Measurements from ENCODE around the gene PDE5A.
A peak's percentile ranks its signal among the peaks of the same experiment; 100 is the strongest.
"Not testable (repeated sequence)": the region's sequence is repeated elsewhere in the genome, so short reads cannot be mapped to it uniquely, and the experiment has no call there.

Gene PDE5A

DNA sequence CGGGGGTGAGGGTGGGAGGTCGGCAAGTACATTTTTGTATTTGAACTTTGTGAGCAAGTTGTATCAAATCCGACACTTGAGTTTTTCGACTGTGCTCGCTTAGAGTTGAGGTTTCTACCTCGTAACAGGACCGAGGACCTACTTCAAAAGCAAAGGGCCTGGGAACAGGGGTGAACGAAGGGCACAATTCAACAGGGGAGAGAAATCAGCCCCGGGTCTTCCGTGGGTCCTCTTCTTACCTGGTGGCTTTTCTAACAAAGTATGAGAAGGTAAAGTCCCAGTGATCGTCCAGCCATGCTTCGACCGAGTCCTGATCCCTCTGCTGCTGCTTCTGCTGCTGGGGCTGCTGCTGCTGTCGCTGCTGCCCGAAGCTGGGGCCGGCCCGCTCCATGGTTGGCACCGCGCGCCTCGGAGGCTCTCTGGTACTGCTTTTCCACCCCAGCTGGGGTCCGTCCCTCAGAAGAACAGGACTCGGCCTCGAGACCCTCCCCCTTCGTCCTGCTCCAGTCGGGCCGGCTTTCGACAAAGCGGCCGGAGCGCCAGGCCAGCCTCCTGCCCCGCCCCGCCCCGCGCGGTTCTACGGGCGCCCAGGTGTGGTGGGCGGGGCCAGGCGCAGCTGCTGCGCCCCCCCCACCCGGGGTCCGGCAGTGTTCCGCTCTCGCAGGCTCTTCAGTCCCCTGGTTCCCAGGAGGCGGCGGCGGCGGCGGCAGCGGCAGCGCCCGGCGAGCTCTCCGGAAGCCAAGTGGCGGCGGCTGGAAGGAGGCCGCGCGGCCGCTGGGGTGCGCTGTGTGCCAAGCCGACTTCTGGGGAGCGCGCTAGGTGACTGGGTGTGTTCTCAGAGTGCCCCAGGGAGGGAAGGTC is at the start of gene PDE5A:
PDE5A (minus strand) TSS at position 524 of the 861 bp plus-strand sequence; CDS start at position 391, 133 bp downstream.
- DNase-seq (ENCODE audit: low read depth in 2 of 2), result peak; percentile 66 to 72

GRCh38 chr4:119676101-119676500 is 47.5 kb upstream of the PDE5A start:
- no peak for DNase-seq (ENCODE audit: low read depth in 2 of 2)

- DNase-seq (ENCODE audit: low read depth in 2 of 2), result no peak
Measured at GRCh38 chr4:119675391-119675790, 46.8 kb upstream of the PDE5A start.

GRCh38 chr4:119672938-119673337 is 44.3 kb upstream of the PDE5A start:
- no peak for DNase-seq (ENCODE audit: low read depth in 2 of 2)

DNA sequence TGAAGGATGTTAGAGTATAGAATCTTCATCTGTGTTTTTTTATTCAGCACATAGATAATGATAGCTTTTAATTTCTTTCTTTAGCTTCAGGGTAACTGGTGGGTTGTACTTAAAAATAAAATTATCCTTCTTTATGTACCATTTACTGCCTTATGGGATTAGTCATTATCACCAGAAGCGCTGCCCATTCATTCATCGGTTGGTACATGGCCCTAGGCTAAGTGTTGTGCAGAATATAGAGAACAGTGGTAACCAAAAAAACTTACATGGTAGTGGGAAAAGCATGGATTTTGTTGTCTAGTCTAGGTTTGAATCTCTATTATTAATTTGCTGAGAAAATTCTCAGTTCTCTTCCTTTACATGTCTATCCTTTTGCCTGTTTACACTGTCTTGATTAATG is 43.5 kb upstream of the PDE5A start:
- no peak for DNase-seq (ENCODE audit: low read depth in 2 of 2)

- no peak for DNase-seq (ENCODE audit: low read depth in 2 of 2)
Measured at GRCh38 chr4:119671205-119671604, 42.6 kb upstream of the PDE5A start.

- no peak for DNase-seq (ENCODE audit: low read depth in 2 of 2)
Measured at GRCh38 chr4:119667802-119668201, 39.2 kb upstream of the PDE5A start.

- no peak for DNase-seq (ENCODE audit: low read depth in 2 of 2)
Measured at GRCh38 chr4:119666653-119667091, 38.1 kb upstream of the PDE5A start.

DNA sequence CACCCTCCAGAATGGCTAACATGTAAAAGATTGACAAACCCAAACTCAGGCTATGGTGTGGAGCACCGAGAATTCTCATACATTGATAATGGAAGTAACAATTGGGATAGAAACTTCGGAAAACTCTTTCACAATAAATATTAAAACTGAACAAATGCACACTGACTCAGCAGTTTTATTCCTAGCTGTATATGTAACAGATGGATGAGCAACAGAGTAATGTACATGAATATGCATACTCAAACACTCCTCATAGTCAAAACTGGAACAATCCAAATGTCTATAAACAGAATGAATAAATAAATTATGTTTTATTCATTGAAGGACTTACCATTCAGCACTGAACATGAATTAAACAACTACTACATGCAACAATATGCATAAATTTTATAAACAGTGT is 37.1 kb upstream of the PDE5A start:
- no peak for DNase-seq (ENCODE audit: low read depth in 2 of 2)

GRCh38 chr4:119664168-119664907 is 35.7 kb upstream of the PDE5A start:
- DNase-seq (ENCODE audit: low read depth in 2 of 2), result no peak

GRCh38 chr4:119663160-119663788 is 34.7 kb upstream of the PDE5A start:
- no peak for DNase-seq (ENCODE audit: low read depth in 2 of 2)

GRCh38 chr4:119662612-119663011 is 34.0 kb upstream of the PDE5A start:
- DNase-seq (ENCODE audit: low read depth in 2 of 2), result not testable (repeated sequence)

- DNase-seq (ENCODE audit: low read depth in 2 of 2), result no peak
Measured at GRCh38 chr4:119661231-119661630, 32.6 kb upstream of the PDE5A start.

DNA sequence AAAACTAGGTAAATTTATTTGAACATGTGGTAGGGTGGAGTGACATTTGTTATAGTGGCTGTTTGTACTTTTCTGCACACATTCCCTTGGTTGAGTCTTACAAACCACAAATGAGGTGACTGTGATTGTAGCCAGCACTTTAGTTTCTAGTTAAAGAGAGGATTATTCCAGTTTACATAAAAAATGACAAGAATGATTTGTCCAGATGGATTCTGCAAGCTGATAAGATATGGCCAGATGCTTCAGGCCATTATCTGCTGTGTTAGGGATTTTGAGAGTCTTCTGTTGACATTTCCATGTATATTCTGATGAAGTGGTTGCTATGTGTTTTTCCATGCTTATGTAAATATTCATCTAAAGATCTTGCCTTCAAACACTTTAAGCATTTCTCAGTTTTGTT is 31.0 kb upstream of the PDE5A start:
- DNase-seq (ENCODE audit: low read depth in 2 of 2), result no peak

DNA sequence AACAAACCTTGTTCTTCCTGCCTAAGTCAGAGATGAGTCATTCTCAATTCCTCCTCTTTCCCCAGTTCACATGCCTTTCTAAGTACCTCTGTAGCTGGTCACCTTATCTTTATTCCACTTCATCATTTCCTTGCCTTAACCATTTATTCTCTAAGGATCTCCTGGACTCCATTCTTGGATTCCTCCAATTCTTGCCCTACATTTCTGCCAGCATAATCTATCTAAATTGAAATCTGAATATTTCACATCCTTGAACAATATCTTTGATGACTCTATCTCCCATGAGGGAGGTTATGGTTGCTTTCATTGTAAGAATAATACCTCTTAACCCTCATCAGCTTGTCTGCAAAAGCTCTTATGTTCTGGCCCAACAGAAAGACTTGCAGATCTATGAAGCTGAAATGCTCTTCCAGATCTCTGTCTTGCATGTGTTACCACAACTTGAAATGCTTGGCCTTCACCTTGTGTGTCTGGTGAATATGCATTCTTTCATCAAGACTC is 28.6 kb upstream of the PDE5A start:
- DNase-seq (ENCODE audit: low read depth in 2 of 2), result no peak

DNA sequence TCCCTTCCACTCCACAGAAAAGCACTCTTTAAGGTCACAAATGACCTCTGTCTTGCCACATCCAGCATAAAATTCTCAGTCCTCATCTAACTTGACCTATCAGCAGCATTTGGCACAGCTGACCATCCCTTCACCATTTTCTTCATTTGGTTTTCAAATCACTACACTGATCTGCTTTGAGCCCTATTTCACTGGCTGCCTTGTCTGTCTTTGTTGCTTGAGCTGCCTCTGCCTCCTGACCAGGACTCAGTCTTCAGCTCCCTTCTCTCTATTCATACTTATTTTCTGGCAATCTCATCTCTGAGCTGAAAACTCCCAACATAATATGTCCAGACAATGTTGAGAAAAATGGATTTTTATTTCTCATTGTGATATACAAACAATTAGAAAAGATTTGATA is 27.7 kb upstream of the PDE5A start:
- no peak for DNase-seq (ENCODE audit: low read depth in 2 of 2)

DNA sequence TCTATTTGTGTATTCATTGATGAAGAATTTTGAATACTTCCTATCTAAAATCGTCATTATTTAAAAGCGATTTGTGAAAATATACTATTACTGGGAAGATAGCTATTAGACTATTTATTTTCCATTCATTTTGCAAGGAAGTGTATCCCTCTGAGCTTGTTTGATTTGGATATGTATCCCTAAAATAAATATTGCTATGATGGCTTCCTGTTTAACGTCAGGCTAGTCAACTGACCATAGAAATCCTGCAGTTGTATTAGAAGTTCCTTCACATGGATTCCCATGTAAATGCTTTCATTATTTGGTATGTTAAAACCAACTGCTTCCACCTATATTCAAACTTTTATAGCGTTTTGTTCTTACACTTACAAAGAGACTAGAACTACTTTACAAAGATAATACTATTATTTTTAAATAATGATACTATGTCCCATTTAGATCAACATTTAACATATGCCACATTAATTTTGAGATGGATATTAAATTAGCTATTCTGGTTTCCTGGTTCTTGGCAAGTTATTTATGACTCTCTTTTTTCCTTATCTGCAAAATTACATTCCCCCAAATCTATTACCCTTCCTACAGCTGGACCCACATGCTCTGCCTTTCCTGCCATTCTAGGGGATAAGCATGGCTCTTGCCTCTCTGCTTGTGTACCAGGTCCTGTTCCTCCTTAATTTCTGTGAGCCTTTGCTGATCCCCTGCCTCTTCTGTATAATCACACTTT is 26.7 kb upstream of the PDE5A start:
- DNase-seq (ENCODE audit: low read depth in 2 of 2), result no peak

DNA sequence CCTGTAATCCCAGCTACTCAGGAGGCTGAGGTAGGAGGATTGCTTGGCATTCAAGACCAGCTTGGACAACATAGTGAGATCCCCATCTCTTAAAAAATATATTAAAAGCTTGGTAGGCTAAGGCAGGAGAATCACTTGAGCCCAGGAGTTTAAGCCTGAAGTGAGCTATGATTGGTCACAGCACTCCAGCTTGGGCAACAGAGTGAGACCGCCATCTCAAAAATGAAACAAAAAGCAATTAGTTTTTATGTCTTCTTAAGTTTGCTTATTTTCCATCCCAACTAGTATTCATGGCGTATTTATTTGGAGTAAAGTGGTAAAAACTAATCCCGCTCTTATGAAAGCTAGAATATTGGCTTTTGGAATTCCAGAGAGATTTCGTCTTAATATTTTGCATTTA is 25.4 kb upstream of the PDE5A start:
- no peak for DNase-seq (ENCODE audit: low read depth in 2 of 2)

DNA sequence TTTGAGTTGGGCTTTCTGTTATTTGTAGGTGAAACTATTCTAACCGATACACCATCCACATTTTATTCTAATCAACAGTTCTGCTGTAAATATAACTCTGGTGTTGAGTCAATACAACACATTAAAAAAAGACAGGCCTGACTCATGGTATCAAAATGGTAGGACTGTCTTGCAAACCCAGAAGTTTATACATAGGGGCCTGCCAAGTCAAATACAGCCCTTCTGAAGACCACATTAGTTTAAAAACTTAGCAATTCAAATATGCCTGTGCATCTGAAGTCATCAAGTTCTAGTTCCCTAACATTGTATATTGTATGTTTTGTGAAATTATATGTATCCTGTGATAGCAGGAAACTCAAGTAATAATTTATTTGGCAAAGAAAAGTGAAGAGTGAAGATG is 24.4 kb upstream of the PDE5A start:
- no peak for DNase-seq (ENCODE audit: low read depth in 2 of 2)

- no peak for DNase-seq (ENCODE audit: low read depth in 2 of 2)
Measured at GRCh38 chr4:119648398-119648797, 19.8 kb upstream of the PDE5A start.

- no peak for DNase-seq (ENCODE audit: low read depth in 2 of 2)
Measured at GRCh38 chr4:119647558-119647957, 19.0 kb upstream of the PDE5A start.
